GM18505 (cell line): ENCODE data around the gene CHID1.

Source experiments
- ATAC-seq: cut with Tn5 transposase; IDR thresholded peaks from one replicate; pipeline ENCODE4 v1.9.1; 2021; ENCODE audit not compliant: unreplicated experiment
- POLR2A ChIP-seq: IDR thresholded peaks from 4 replicates; pipeline ENCODE4 v1.6.1; 2011; ENCODE audit warnings: borderline replicate concordance; ENCODE audit not compliant: insufficient read depth, insufficient read length; ENCODE audit errors: extremely low read depth

The CHID1 gene

DNA sequence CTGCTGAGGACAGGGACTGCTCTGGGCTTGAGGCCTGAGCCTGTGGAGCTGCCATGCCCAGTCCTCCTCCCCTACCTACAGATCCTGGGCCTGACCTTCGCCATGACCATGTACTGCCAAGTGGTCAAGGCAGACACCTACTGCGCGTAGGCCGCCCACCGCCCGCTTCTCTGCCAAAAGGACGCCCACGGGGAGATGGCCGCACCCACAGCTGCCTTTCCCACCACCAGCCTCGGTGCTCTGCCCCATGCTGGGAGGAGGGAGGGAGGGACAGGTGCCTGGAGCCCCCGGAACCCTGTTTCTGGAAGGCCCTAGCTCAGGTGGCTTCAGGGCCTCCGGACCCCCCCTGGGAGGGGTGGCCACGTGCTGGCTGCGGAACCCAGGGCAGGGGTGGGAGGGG is 44.1 kb downstream of the CHID1 start:
- no peak for ATAC-seq
- TF ChIP-seq POLR2A: no peak

DNA sequence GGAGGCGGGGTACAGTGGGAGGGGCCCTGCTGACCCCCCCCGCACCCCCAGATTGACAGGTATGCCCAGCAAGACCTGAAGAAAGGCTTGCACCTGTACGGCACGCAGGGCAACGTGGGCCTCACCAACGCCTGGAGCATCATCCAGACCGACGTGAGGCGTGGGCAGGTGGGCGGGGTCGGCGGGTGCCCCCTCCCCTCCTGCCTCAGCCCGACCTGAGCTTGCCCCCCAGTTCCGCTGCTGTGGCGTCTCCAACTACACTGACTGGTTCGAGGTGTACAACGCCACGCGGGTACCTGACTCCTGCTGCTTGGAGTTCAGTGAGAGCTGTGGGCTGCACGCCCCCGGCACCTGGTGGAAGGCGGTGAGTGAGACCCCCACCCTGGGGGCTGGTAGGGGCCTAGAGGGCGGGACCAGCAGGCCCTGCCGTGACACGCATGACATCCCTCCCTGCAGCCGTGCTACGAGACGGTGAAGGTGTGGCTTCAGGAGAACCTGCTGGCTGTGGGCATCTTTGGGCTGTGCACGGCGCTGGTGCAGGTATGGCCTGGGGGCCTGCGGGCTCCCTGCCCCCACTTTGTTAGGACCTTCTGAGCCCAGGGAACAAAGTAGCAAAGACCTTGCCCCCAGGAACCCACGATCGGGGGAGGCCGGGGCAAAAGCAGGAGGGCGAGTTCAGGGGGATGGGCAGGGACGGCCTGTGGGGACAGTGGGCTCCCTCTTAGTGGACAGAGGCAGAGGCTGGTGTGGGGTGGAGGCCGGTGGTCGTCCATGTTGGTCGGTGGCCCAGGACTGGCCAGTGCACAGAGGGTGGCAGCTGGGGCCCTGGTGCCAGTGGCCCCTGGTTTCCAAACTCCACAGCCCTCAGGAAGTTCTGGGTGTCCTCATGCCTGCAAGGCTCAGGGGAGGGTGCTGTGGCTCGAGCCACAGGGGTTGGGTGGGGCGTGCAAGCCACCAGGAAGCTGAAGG is 44.9 kb downstream of the CHID1 start:
- TF ChIP-seq POLR2A: peak; percentile 8
- ATAC-seq: no peak

GRCh38 chr11:864898-865297 is 45.7 kb downstream of the CHID1 start:
- TF ChIP-seq POLR2A: no peak
- no peak for ATAC-seq

GRCh38 chr11:863910-864827 is 46.4 kb downstream of the CHID1 start:
- no peak for TF ChIP-seq POLR2A
- ATAC-seq: no peak

GRCh38 chr11:863023-863909 is 47.3 kb downstream of the CHID1 start:
- TF ChIP-seq POLR2A: no peak
- no peak for ATAC-seq

DNA sequence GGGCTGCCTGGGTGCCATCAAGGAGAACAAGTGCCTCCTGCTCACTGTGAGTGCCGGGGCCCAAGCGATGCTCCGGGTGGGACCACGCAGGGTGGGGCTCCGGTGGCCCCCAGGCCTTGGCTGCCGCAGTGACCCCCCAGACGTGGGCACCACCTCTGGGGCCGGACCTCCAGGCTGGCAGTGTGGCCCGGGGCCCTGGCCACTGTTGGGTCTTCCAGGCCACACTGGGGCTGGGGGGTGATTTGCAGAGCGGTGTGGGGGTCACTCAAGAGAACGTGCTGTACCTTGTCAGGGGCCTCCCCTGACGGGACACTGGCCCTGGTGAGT is 48.0 kb downstream of the CHID1 start:
- no peak for ATAC-seq
- no peak for TF ChIP-seq POLR2A

GRCh38 chr11:862081-862661 is 48.4 kb downstream of the CHID1 start:
- no peak for TF ChIP-seq POLR2A
- ATAC-seq: no peak

DNA sequence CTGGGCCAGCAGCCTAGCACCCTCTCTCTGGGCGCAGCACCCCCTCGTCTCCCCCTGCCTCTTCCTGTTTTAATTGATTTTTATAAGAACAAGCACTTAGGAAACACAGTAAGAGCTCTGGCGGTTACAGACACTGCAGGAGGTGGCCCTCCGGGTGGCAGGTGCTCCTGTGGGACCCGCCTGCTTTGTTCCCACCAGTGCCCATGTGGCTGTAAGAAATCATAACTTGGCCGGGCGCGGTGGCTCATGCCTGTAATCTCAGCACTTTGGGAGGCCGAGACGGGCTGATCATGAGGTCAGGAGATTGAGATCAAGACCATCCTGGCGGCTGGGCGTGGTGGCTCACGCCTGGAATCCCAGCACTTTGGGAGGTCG is 49.5 kb downstream of the CHID1 start:
- no peak for TF ChIP-seq POLR2A

DNA sequence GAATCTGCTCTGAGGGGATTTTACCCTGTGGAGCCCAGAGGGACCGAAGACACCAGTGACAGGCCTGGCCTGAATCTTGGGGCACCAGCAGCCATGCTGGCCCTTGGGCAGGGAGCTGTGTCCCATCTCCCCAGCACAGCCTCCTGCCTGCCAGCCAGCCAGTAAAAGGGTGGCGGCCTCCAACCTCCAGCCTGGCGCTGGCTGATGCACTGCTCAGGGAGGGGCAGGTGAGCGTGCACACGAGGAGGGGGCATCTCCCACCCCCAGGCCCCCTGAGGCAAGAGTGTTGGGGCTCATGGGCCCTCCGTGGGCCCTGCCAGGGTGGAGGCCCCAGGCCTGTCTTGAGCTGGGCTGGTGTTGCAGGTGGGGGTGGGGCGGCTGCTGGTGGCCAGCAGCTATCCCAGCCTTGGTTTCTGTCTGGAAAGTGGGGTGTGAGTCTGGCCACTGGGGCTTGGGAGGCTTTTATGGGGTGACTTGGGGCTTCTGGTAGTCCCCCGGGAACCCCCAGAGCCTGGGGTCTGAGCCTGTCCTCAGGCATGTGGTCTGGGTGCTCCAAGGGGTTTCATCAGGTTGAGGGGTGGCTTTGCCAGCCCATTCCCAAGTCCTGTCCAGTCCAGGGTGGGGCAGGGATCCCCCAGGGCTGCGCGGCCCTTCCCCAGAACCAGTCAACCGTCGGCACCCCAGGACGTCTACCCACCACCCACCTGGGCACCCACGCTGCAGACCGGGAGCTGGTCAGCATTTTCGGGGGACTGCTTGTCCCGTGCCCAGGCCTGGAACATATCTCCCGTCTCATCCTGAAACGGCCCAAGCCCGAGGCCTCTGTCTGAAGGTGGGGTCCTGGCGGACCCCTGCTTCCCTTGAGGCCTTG is 50.1 kb downstream of the CHID1 start:
- ATAC-seq: no peak
- TF ChIP-seq POLR2A: no peak

More for the DNA sequence above, 49.5 kb downstream of the CHID1 start:
- no peak for ATAC-seq

- ATAC-seq: no peak
Measured at GRCh38 chr11:859394-860131, 51.0 kb downstream of the CHID1 start.

DNA sequence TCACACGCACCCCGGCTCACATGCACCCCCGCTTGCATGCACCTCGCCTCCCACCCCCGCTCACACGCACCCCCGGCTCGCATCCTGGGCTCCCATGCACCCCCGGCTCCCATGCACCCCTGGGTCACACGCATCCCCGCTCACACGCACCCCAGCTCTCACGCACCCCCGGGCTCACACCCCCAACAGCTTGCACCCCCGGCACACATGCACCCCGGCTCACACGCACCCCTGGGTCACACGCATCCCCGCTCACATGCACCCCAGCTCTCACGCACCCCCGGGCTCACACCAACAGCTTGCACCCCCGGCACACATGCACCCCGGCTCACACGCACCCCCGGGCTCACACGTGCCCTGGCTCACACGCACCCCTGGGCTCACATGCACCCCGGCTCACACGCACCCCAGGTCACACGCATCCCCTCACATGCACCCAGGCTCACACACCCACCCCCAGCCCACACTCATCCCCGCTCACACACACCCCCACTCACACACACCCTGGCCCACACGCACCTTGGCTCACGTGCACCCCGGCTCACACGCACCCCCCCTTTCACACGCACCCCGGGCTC is 51.8 kb downstream of the CHID1 start:
- no peak for TF ChIP-seq POLR2A
- no peak for ATAC-seq

More at GRCh38 chr11:859394-860131, 51.0 kb downstream of the CHID1 start:
- TF ChIP-seq POLR2A: no peak
